PC-3 (cell line): ENCODE results near the gene TSSC4.

Source experiments
- EZH2phosphoT487 ChIP-seq: fragments of 300-600 bp; sonication (generic); IDR thresholded peaks from 2 replicates; pipeline ENCODE4 v1.6.1; 2018; ENCODE audit warnings: mild to moderate bottlenecking, antibody characterized with exemption, low read length, borderline replicate concordance
- TF ChIP-seq, protein P1 (sequence below): fragments of 300-600 bp; sonication (generic); conservative IDR thresholded peaks from 2 replicates; pipeline ENCODE4 v1.5.1; 2017; ENCODE audit warnings: antibody characterized with exemption, low read depth, mild to moderate bottlenecking, low read length

GRCh38 chr11:2379466-2380174 lies 20.9 kb upstream of the TSSC4 start:
- TF ChIP-seq, protein P1, sequence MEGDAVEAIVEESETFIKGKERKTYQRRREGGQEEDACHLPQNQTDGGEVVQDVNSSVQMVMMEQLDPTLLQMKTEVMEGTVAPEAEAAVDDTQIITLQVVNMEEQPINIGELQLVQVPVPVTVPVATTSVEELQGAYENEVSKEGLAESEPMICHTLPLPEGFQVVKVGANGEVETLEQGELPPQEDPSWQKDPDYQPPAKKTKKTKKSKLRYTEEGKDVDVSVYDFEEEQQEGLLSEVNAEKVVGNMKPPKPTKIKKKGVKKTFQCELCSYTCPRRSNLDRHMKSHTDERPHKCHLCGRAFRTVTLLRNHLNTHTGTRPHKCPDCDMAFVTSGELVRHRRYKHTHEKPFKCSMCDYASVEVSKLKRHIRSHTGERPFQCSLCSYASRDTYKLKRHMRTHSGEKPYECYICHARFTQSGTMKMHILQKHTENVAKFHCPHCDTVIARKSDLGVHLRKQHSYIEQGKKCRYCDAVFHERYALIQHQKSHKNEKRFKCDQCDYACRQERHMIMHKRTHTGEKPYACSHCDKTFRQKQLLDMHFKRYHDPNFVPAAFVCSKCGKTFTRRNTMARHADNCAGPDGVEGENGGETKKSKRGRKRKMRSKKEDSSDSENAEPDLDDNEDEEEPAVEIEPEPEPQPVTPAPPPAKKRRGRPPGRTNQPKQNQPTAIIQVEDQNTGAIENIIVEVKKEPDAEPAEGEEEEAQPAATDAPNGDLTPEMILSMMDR, result no peak
- TF ChIP-seq EZH2phosphoT487, result no peak
